K562 treated with DMSO at 1 percent for 48 hours (cell line): ENCODE measurements around the gene RNF225. TPM values are rescaled to one million over a fixed set of nuclear protein-coding genes. Genes with fewer than 3 reads are reported as not detected.

Experiments
- total RNA-seq: library from RNA; unstranded; fragments of 300-600 nt; gene quantifications from 2 replicates; pipeline ENCODE4 v1.2.3, GENCODE V29; 2022; ENCODE audit warnings: low replicate concordance; ENCODE audit errors: extremely low read depth

RNF225 gene
- not detected in 2 replicates for total RNA-seq

DNA sequence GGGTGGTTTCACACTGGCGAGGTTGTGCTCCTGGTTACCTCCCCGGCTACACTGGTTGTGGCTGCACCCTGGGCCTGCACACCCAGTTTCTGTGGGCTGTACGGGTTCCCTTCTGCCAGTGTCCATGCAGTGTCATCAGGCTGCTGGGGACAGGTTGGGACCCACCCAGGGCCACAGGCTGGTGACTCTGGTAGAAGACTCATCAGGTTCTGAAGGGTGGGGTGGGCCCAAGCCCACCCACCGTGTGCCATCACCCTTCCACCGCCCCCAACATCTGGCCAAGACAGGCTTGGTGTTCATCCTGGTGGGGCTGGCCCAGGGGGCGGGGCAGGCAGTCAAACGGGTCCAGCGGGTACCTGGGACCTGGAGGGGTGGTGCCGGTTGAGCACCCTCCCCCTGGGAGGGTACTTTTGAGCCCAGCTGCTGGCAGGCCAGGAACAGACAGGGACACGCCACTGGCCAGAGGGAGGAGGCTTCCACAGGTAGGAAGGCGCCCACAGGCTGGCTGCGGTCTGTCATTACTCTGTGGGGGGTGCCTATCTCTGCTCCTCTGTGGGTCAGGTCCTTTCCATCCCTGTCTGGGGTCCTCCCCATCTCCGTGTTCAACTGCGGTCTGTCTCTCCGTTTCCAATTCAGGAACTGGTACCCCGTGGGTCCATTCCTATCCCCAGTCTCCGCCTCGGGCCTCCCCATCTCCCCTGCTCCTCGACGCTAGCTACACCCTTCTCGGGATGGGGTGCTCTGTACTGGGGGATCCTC is at the start of gene RNF225:
RNF225 (plus strand) TSS at position 437 of the 759 bp plus-strand sequence. CDS start 434 bp downstream, outside the sequence.

DNA sequence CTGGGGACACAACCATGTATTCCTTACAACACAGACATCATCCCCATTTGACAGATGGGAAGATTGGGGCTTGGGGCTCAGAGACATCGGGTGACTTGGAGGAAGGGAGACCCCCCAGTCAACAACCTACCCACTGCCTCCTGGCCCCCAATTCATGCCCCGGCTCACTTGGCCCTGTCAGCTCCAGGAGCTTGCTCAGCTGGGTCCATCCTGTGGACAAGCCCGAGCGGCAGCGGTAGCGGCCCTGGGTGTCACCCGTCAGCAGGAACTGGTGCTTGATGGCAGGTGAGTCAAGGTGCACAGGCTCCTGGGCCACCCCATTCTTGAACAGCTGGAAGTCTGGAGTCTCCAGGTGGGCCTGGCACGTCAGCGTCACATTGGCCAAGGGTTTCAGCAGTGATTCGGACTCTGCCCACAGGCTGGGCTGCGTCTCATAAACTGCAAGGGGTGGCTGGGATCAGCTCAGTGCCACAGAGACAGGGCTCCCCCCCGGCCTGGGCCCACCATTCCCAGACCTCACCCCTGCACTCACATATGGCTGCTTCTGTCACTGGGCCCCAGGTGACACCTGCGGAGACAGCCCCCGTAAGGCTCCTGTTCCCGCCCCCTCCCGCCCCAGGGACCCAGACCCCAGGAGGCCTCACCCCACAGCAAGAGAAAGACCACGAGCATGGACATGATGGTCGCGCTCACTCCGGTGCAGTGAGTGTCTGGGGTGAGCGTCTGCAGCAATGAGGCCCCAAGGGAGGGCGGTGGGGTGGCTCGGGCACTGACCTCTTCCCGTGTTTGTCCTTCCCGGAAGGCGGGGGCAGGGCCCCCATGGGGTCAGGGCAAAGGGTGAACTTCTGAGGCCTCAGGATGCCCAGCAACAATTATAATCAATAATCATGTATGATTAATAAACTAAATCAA is 42.4 kb upstream of the RNF225 start, which contains the start of gene A1BG:
A1BG (minus strand) TSS at position 733 of the 912 bp plus-strand sequence; CDS start at position 678, 55 bp downstream.

GRCh38 chr19:58362272-58362994 is 33.0 kb upstream of the RNF225 start, which contains the start of gene ZNF497:
ZNF497 (minus strand) TSS chr19:58362751; CDS start chr19:58357635, 5,116 bp downstream.

DNA sequence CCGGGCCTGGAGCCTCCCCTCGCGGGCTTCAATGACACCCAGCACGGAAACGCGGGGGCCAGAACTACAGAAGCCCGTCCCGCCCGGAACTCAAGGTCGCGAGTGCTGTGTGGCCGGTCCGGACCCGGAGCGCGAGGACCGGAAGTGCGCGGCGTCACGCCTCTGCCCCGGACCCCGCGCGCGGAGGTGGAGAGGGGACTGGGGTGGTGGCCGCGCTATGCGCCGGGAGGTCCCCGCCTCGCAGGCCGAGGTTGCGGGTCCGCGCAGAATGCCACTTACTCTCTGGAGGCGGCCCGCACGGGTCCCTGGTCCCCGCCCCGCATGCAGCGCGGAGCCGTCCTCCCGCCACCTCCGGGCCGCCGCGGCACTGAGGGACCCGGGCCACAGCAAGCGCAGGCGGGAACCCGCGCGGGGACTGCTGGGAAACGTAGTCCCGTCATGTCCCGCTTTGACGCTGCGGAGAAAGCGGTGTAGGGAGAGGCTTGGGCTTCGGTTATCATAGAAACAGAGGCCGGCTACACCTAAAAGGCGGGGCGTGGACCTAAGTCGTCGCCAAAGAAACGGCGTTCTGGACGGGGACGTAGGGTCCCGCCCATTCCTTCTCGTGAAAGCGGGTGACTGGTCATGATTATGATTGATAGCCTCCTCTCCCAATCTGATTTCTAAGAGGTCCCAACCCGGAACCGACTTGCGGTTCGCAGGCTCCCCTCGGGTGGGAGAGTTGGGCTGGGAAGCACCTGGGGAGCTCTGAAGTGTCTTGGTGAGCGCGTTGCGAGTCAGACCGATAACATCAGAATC is 14.6 kb upstream of the RNF225 start, which contains the start of gene ZNF837:
ZNF837 (minus strand) TSS at position 369 of the 798 bp plus-strand sequence. CDS start 11,698 bp downstream, outside the sequence.

DNA sequence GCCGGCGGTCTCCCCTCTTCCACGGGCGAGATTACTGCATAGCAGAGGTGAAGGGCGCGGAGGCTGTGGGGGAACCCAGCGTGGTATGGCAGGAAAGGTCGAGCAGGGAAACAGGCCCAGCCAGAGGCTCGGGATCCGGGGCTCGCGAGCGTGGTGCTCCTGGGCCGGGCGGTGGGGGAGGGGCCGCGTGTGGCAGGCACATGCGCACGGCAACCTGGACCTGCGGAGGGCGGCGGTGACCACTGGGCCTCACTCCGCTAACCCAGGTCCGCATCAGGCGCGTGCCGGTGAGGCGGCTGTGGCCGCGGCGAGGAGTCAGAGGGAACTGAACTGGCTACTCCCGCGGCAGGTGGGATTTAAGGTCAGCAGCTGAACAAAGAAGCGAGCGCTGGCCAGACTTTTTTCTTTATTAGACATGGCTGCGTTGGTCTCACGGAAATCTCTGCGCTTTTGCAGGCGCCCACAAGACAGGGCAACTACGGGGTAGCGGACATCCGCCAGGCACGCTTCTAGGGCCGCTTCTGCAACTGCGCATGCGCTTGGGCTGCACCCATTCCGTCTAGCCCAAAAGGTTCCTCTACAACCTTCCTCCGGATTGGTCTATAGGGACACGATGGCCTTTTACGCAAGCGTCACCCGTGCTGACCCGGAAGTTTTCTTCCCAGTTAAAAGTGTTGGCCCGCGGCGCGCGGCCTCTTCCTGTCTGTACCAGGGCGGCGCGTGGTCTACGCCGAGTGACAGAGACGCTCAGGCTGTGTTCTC is 8.7 kb upstream of the RNF225 start, which contains the start of gene RPS5:
RPS5 (plus strand) TSS at position 694 of the 762 bp plus-strand sequence. CDS start 869 bp downstream, outside the sequence.

GRCh38 chr19:58408152-58409009 is 12.9 kb downstream of the RNF225 start, which contains the start of gene ZNF584:
ZNF584 (plus strand) TSS chr19:58408649; CDS start chr19:58409148, 499 bp downstream.

GRCh38 chr19:58439576-58440554 is 44.4 kb downstream of the RNF225 start, which contains the start of gene ZNF132:
ZNF132 (minus strand) TSS chr19:58440153; CDS start chr19:58439821, 332 bp downstream.

Other genes with a start within 250 kb of the RNF225 start
- not detected in 2 replicates for gene ZNF329, start 244.9 kb upstream of the RNF225 start, total RNA-seq
- gene ZNF274, start 212.6 kb upstream of the RNF225 start, total RNA-seq: not detected in 2 replicates
- gene ZNF544, start 166.7 kb upstream of the RNF225 start, total RNA-seq: not detected in 2 replicates
- gene ZNF8, start 116.7 kb upstream of the RNF225 start, total RNA-seq: not detected in 2 replicates
- gene ERVK3-1, start 90.3 kb upstream of the RNF225 start, total RNA-seq: not detected in 2 replicates
- not detected in 2 replicates for gene ZSCAN22, start 68.7 kb upstream of the RNF225 start, total RNA-seq
- not detected in 2 replicates for gene A1BG, start 42.2 kb upstream of the RNF225 start, total RNA-seq
- not detected in 2 replicates for gene ZNF497, start 32.9 kb upstream of the RNF225 start, total RNA-seq
- gene ZNF837, start 14.6 kb upstream of the RNF225 start, total RNA-seq: not detected in 2 replicates
- 2,923 and 3,134 TPM in 2 replicates for gene RPS5, start 8.4 kb upstream of the RNF225 start, total RNA-seq
- not detected in 2 replicates for gene ZNF584, start 13.0 kb downstream of the RNF225 start, total RNA-seq
- gene ZNF132, start 44.5 kb downstream of the RNF225 start, total RNA-seq: not detected in 2 replicates
- gene ZNF324B, start 56.0 kb downstream of the RNF225 start, total RNA-seq: not detected in 2 replicates
- gene ZNF324, start 71.4 kb downstream of the RNF225 start, total RNA-seq: 167 TPM in 1 of 2 replicates, not detected in the other
- not detected in 2 replicates for gene ZNF446, start 80.7 kb downstream of the RNF225 start, total RNA-seq
- not detected in 2 replicates for gene SLC27A5, start 116.3 kb downstream of the RNF225 start, total RNA-seq
- not detected in 2 replicates for gene ZBTB45, start 124.2 kb downstream of the RNF225 start, total RNA-seq
- gene TRIM28, start 148.4 kb downstream of the RNF225 start, total RNA-seq: 866 and 1,637 TPM in 2 replicates
- gene CHMP2A, start 159.4 kb downstream of the RNF225 start, total RNA-seq: not detected in 2 replicates
- not detected in 2 replicates for gene UBE2M, start 163.0 kb downstream of the RNF225 start, total RNA-seq
- gene MZF1, start 177.7 kb downstream of the RNF225 start, total RNA-seq: not detected in 2 replicates